Skeletal muscle tissue (tissue), 4 donors: ENCODE measurements around the gene TMEM26. TPM values are rescaled to one million over a fixed set of nuclear protein-coding genes. Genes with fewer than 3 reads are reported as not detected.

Experiments used
- H3K27ac ChIP-seq: one replicate; pipeline ENCODE4 v1.7.0; 2013; ENCODE audit warnings: mild to moderate bottlenecking, low read depth, low read length, inconsistent platforms
- H3K27me3 ChIP-seq, 3 donors: one replicate each; pipeline ENCODE4 v1.7.0; 2013; ENCODE audit warnings: low read length in 3 of 3; ENCODE audit not compliant: control insufficient read depth in 3 of 3, insufficient read depth in 3 of 3
- H3K36me3 ChIP-seq, 3 donors: one replicate each; pipeline ENCODE4 v1.7.0; 2013; ENCODE audit warnings: low read length in 3 of 3; ENCODE audit not compliant: control insufficient read depth in 3 of 3, insufficient read depth in 3 of 3
- H3K4me1 ChIP-seq, 3 donors: one replicate each; pipeline ENCODE4 v1.7.0; 2013; ENCODE audit warnings: low read length in 3 of 3, mild to moderate bottlenecking in 3 of 3; ENCODE audit not compliant: control insufficient read depth in 3 of 3, insufficient read depth in 3 of 3
- H3K4me3 ChIP-seq, 3 donors: one replicate each; pipeline ENCODE4 v1.7.0; 2013; ENCODE audit warnings: low read length in 3 of 3
- H3K9ac ChIP-seq, 3 donors: one replicate each; pipeline ENCODE4 v1.7.0; 2013; ENCODE audit warnings: low read length in 3 of 3, mild to moderate bottlenecking in 3 of 3, moderate library complexity in 2 of 3, low read depth in 1 of 3
- H3K9me3 ChIP-seq, 3 donors: one replicate each; pipeline ENCODE4 v1.7.0; 2013; ENCODE audit warnings: low read length in 3 of 3; ENCODE audit not compliant: control insufficient read depth in 3 of 3
- total RNA-seq: library from RNA; depleted of rRNA; stranded (reverse); fragments of >200 nt; gene quantifications from one replicate; pipeline ENCODE4 v1.2.3, GENCODE V29; 2014
- donor health status: Osteomylitis.

TMEM26 gene
- 15.7 TPM for total RNA-seq

GRCh38 chr10:61452655-61453641, at the start of gene TMEM26:
Gene TMEM26 (minus strand): TSS chr10:61453381. CDS start chr10:61453081, 300 bp downstream.
- Histone ChIP-seq H3K27me3 (peaks cover 12 to 26% (median 16%) of the 10 kb centered on the region in 3 donors), H3K27ac (no peak within 1 kb of the TSS), H3K4me1 (peaks cover 7 to 13% (median 11%) of the 10 kb centered on the region in 3 donors), H3K36me3 (no peaks in the 10 kb centered on the region), H3K9ac (peak within 1 kb of the TSS in 2 of 3 donors; percentile 15 to 54), H3K9me3 (no peaks in the 10 kb centered on the region), H3K4me3 (peak within 1 kb of the TSS; percentile 67 to 73 (median 69))

- Histone ChIP-seq H3K4me1 (no peaks in the 10 kb centered on the region), H3K9me3 (no peaks in the 10 kb centered on the region), H3K27me3 (no peaks in the 10 kb centered on the region), H3K4me3 (no peak overlapping the region), H3K27ac (no peak overlapping the region), H3K36me3 (no peaks in the 10 kb centered on the region), H3K9ac (no peak overlapping the region)
These were observed 47.3 kb upstream of the TMEM26 start for GRCh38 chr10:61500460-61500859.

GRCh38 chr10:61492364-61492995, 39.3 kb upstream of the TMEM26 start:
- Histone ChIP-seq H3K9ac (no peak overlapping the region), H3K27me3 (no peaks in the 10 kb centered on the region), H3K4me1 (no peaks in the 10 kb centered on the region), H3K9me3 (no peaks in the 10 kb centered on the region), H3K36me3 (no peaks in the 10 kb centered on the region), H3K4me3 (no peak overlapping the region), H3K27ac (no peak overlapping the region)

- H3K27ac ChIP-seq: no peak overlapping the region
These were observed 34.3 kb upstream of the TMEM26 start for GRCh38 chr10:61487506-61487905.

GRCh38 chr10:61486738-61487396, 33.7 kb upstream of the TMEM26 start:
- no peak overlapping the region for H3K4me3 ChIP-seq
- no peaks in the 10 kb centered on the region for H3K27me3 ChIP-seq
- H3K9ac ChIP-seq: no peak overlapping the region
- no peaks in the 10 kb centered on the region for H3K36me3 ChIP-seq
- no peak overlapping the region for H3K27ac ChIP-seq
- H3K4me1 ChIP-seq: no peaks in the 10 kb centered on the region
- H3K9me3 ChIP-seq: no peaks in the 10 kb centered on the region

More at GRCh38 chr10:61487506-61487905, 34.3 kb upstream of the TMEM26 start:
- H3K36me3 ChIP-seq: no peaks in the 10 kb centered on the region
- H3K27me3 ChIP-seq: no peaks in the 10 kb centered on the region
- no peaks in the 10 kb centered on the region for H3K9me3 ChIP-seq
- H3K4me3 ChIP-seq: no peak overlapping the region
- H3K4me1 ChIP-seq: no peaks in the 10 kb centered on the region
- H3K9ac ChIP-seq: no peak overlapping the region

GRCh38 chr10:61486251-61486650, 33.1 kb upstream of the TMEM26 start:
- H3K4me1 ChIP-seq: no peaks in the 10 kb centered on the region
- H3K36me3 ChIP-seq: no peaks in the 10 kb centered on the region
- no peaks in the 10 kb centered on the region for H3K27me3 ChIP-seq
- no peak overlapping the region for H3K4me3 ChIP-seq
- H3K9me3 ChIP-seq: no peaks in the 10 kb centered on the region
- H3K9ac ChIP-seq: no peak overlapping the region
- H3K27ac ChIP-seq: no peak overlapping the region

- Histone ChIP-seq H3K36me3 (no peaks in the 10 kb centered on the region), H3K9me3 (no peaks in the 10 kb centered on the region), H3K9ac (no peak overlapping the region), H3K4me3 (no peak overlapping the region), H3K4me1 (no peaks in the 10 kb centered on the region), H3K27me3 (no peaks in the 10 kb centered on the region), H3K27ac (no peak overlapping the region)
These were observed 28.4 kb upstream of the TMEM26 start for GRCh38 chr10:61481597-61481996.

- H3K9ac ChIP-seq: no peak overlapping the region
- no peak overlapping the region for H3K4me3 ChIP-seq
- no peaks in the 10 kb centered on the region for H3K9me3 ChIP-seq
- no peaks in the 10 kb centered on the region for H3K27me3 ChIP-seq
- H3K4me1 ChIP-seq: no peaks in the 10 kb centered on the region
- H3K36me3 ChIP-seq: no peaks in the 10 kb centered on the region
- no peak overlapping the region for H3K27ac ChIP-seq
These were observed 27.0 kb upstream of the TMEM26 start for GRCh38 chr10:61480208-61480607.

- H3K9ac ChIP-seq: no peak overlapping the region
- H3K27me3 ChIP-seq: no peaks in the 10 kb centered on the region
- H3K9me3 ChIP-seq: no peaks in the 10 kb centered on the region
- no peaks in the 10 kb centered on the region for H3K36me3 ChIP-seq
- H3K27ac ChIP-seq: no peak overlapping the region
- no peak overlapping the region for H3K4me3 ChIP-seq
- H3K4me1 ChIP-seq: no peaks in the 10 kb centered on the region
These were observed 25.6 kb upstream of the TMEM26 start for GRCh38 chr10:61478621-61479312.
